MG63 (cell line): ENCODE data around the gene MAP1LC3B2. TPM values are rescaled to one million over a fixed set of nuclear protein-coding genes. Genes with fewer than 3 reads are reported as not detected.
A peak's percentile ranks its signal among the peaks of the same experiment; 100 is the strongest.

Experiments
- DNase-seq: peaks from one replicate; pipeline ENCODE4 v3.0.0-alpha.2; 2020
- H3K27me3 ChIP-seq: fragments of 250-450 bp; sonication (Bioruptor Pico); 2 replicates; pipeline ENCODE4 v1.5.1; 2020; ENCODE audit warnings: mild to moderate bottlenecking, moderate library complexity
- H3K36me3 ChIP-seq: fragments of 250-450 bp; sonication (Bioruptor Pico); 2 replicates; pipeline ENCODE4 v1.5.1; 2020; ENCODE audit warnings: mild to moderate bottlenecking, moderate library complexity
- H3K4me3 ChIP-seq: fragments of 250-450 bp; sonication (Bioruptor Pico); 2 replicates; pipeline ENCODE4 v1.5.1; 2020; ENCODE audit warnings: mild to moderate bottlenecking, moderate library complexity
- H3K9me3 ChIP-seq: fragments of 250-450 bp; sonication (Bioruptor Pico); 2 replicates; pipeline ENCODE4 v1.5.1; 2020; ENCODE audit warnings: mild to moderate bottlenecking, moderate library complexity
- total RNA-seq: library from RNA; depleted of rRNA; stranded (reverse); fragments of >200 nt; shearing (Covaris generic); gene quantifications from 2 replicates; pipeline ENCODE4 v1.2.3, GENCODE V29; 2014; ENCODE audit warnings: low replicate concordance

The MAP1LC3B2 gene
- total RNA-seq, 1 experiment from 2014 or later, result 0.26 TPM

- Histone ChIP-seq H3K9me3 (no peaks in the 10 kb centered on the region), H3K27me3 (no peaks in the 10 kb centered on the region), H3K4me3 (peak overlapping the region; percentile 44), H3K36me3 (no peaks in the 10 kb centered on the region)
- DNase-seq, result peak; percentile 54
Observed at GRCh38 chr12:116533343-116534251, 25.6 kb upstream of the MAP1LC3B2 start.

GRCh38 chr12:116534311-116535121, 24.7 kb upstream of the MAP1LC3B2 start:
- Histone ChIP-seq H3K4me3 (peak overlapping the region; percentile 44), H3K27me3 (no peaks in the 10 kb centered on the region), H3K9me3 (no peaks in the 10 kb centered on the region), H3K36me3 (no peaks in the 10 kb centered on the region)
- no peak for DNase-seq

- Histone ChIP-seq H3K27me3 (no peaks in the 10 kb centered on the region), H3K4me3 (no peak overlapping the region), H3K36me3 (no peaks in the 10 kb centered on the region), H3K9me3 (no peaks in the 10 kb centered on the region)
- DNase-seq, result no peak
Observed at GRCh38 chr12:116535241-116535640, 23.9 kb upstream of the MAP1LC3B2 start.

GRCh38 chr12:116537101-116537904, 21.9 kb upstream of the MAP1LC3B2 start:
- no peak for DNase-seq
- H3K36me3 ChIP-seq, result no peaks in the 10 kb centered on the region
- H3K4me3 ChIP-seq, result no peak overlapping the region
- H3K9me3 ChIP-seq, result no peaks in the 10 kb centered on the region
- no peaks in the 10 kb centered on the region for H3K27me3 ChIP-seq

GRCh38 chr12:116538076-116538591, 21.0 kb upstream of the MAP1LC3B2 start:
- DNase-seq, result no peak

GRCh38 chr12:116538682-116539305, 20.4 kb upstream of the MAP1LC3B2 start:
- DNase-seq, result no peak
- Histone ChIP-seq H3K27me3 (no peaks in the 10 kb centered on the region), H3K4me3 (no peak overlapping the region), H3K36me3 (no peaks in the 10 kb centered on the region), H3K9me3 (no peaks in the 10 kb centered on the region)

More at GRCh38 chr12:116538076-116538591, 21.0 kb upstream of the MAP1LC3B2 start:
- no peaks in the 10 kb centered on the region for H3K9me3 ChIP-seq
- H3K4me3 ChIP-seq, result no peak overlapping the region
- H3K27me3 ChIP-seq, result no peaks in the 10 kb centered on the region
- no peaks in the 10 kb centered on the region for H3K36me3 ChIP-seq

- Histone ChIP-seq H3K27me3 (no peaks in the 10 kb centered on the region), H3K4me3 (no peak overlapping the region), H3K9me3 (no peaks in the 10 kb centered on the region), H3K36me3 (no peaks in the 10 kb centered on the region)
- no peak for DNase-seq
Observed at GRCh38 chr12:116539361-116539771, 19.8 kb upstream of the MAP1LC3B2 start.

GRCh38 chr12:116539905-116540482, 19.2 kb upstream of the MAP1LC3B2 start:
- DNase-seq, result peak; percentile 40
- Histone ChIP-seq H3K4me3 (no peak overlapping the region), H3K27me3 (no peaks in the 10 kb centered on the region), H3K36me3 (no peaks in the 10 kb centered on the region), H3K9me3 (no peaks in the 10 kb centered on the region)

- Histone ChIP-seq H3K9me3 (no peaks in the 10 kb centered on the region), H3K27me3 (no peaks in the 10 kb centered on the region), H3K36me3 (no peaks in the 10 kb centered on the region), H3K4me3 (no peak overlapping the region)
- no peak for DNase-seq
Observed at GRCh38 chr12:116540622-116541152, 18.5 kb upstream of the MAP1LC3B2 start.

- DNase-seq, result no peak
- Histone ChIP-seq H3K27me3 (no peaks in the 10 kb centered on the region), H3K36me3 (no peaks in the 10 kb centered on the region), H3K4me3 (no peak overlapping the region), H3K9me3 (no peaks in the 10 kb centered on the region)
Observed at GRCh38 chr12:116541547-116542344, 17.4 kb upstream of the MAP1LC3B2 start.

GRCh38 chr12:116542345-116542956, 16.7 kb upstream of the MAP1LC3B2 start:
- H3K27me3 ChIP-seq, result no peaks in the 10 kb centered on the region
- H3K36me3 ChIP-seq, result no peaks in the 10 kb centered on the region
- DNase-seq, result no peak
- H3K9me3 ChIP-seq, result no peaks in the 10 kb centered on the region
- no peak overlapping the region for H3K4me3 ChIP-seq

- Histone ChIP-seq H3K27me3 (no peaks in the 10 kb centered on the region), H3K9me3 (no peaks in the 10 kb centered on the region), H3K4me3 (no peak overlapping the region), H3K36me3 (no peaks in the 10 kb centered on the region)
- DNase-seq, result no peak
Observed at GRCh38 chr12:116544656-116545055, 14.5 kb upstream of the MAP1LC3B2 start.

GRCh38 chr12:116545144-116545543, 14.0 kb upstream of the MAP1LC3B2 start:
- H3K27me3 ChIP-seq, result no peaks in the 10 kb centered on the region
- no peak overlapping the region for H3K4me3 ChIP-seq
- no peaks in the 10 kb centered on the region for H3K36me3 ChIP-seq
- no peaks in the 10 kb centered on the region for H3K9me3 ChIP-seq
- DNase-seq, result no peak

- Histone ChIP-seq H3K4me3 (no peak overlapping the region), H3K36me3 (no peaks in the 10 kb centered on the region), H3K27me3 (no peaks in the 10 kb centered on the region), H3K9me3 (no peaks in the 10 kb centered on the region)
- no peak for DNase-seq
Observed at GRCh38 chr12:116545936-116546335, 13.2 kb upstream of the MAP1LC3B2 start.
